HepG2 (cell line): ENCODE results near the gene CLEC16A. TPM values are rescaled to one million over a fixed set of nuclear protein-coding genes. Genes with fewer than 3 reads are reported as not detected.

Experiments
- ARNT ChIP-seq: fragments of 450-650 bp; IDR thresholded peaks from 2 replicates; pipeline ENCODE4 v1.6.1; 2017
- ATM ChIP-seq: fragments of 450-650 bp; IDR thresholded peaks from 2 replicates; pipeline ENCODE4 v1.7.1; 2017; ENCODE audit warnings: mild to moderate bottlenecking, borderline replicate concordance
- FOXM1 ChIP-seq: sonication (generic); formaldehyde crosslinking; IDR thresholded peaks from 2 replicates; pipeline ENCODE4 v1.5.0; 2020; ENCODE audit warnings: missing genetic modification reagents
- HNRNPL ChIP-seq: fragments of 200-400 bp; formaldehyde crosslinking; IDR thresholded peaks from 2 replicates; pipeline ENCODE4 v1.6.1; 2017; ENCODE audit warnings: mild to moderate bottlenecking, low read depth, low read length
- HOXD1 ChIP-seq: sonication (generic); formaldehyde crosslinking; IDR thresholded peaks from 2 replicates; pipeline ENCODE4 v1.5.0; 2020; ENCODE audit warnings: missing genetic modification reagents
- KLF12 ChIP-seq: sonication (generic); formaldehyde crosslinking; IDR thresholded peaks from 2 replicates; pipeline ENCODE4 v1.4.0; 2020; ENCODE audit warnings: missing genetic modification reagents, borderline replicate concordance
- MEIS1 ChIP-seq: sonication (generic); formaldehyde crosslinking; IDR thresholded peaks from 2 replicates; pipeline ENCODE4 v1.9.0; 2021; ENCODE audit warnings: mild to moderate bottlenecking, missing genetic modification reagents, moderate library complexity, borderline replicate concordance
- MTF1 ChIP-seq: sonication (generic); formaldehyde crosslinking; IDR thresholded peaks from 2 replicates; pipeline ENCODE4 v1.5.0; 2020; ENCODE audit warnings: missing genetic modification reagents
- PRDM15 ChIP-seq: sonication (generic); formaldehyde crosslinking; IDR thresholded peaks from 2 replicates; pipeline ENCODE4 v1.4.0; 2020; ENCODE audit warnings: missing genetic modification reagents
- SMAD9 ChIP-seq: sonication (generic); formaldehyde crosslinking; IDR thresholded peaks from 2 replicates; pipeline ENCODE4 v1.5.1; 2020; ENCODE audit warnings: mild to moderate bottlenecking, missing genetic modification reagents
- SMC3 ChIP-seq: IDR thresholded peaks from 2 replicates; pipeline ENCODE4 v1.6.1; 2011; ENCODE audit warnings: low read length, improper control_type of control experiment
- SP1 ChIP-seq, 2 experiments: fragments of 450-650 bp in 1 of 2; sonication (generic) in 1 of 2; formaldehyde crosslinking in 1 of 2; IDR thresholded peaks; 2 replicates each; pipeline versions ENCODE4 v1.4.0 to v1.6.1; 2016 to 2020; ENCODE audit warnings: missing genetic modification reagents in 1 of 2
- TRIM24 ChIP-seq: sonication (generic); formaldehyde crosslinking; IDR thresholded peaks from 2 replicates; pipeline ENCODE4 v1.8.0; 2022; ENCODE audit warnings: mild to moderate bottlenecking, missing genetic modification reagents
- YEATS2 ChIP-seq: sonication (generic); formaldehyde crosslinking; IDR thresholded peaks from 2 replicates; pipeline ENCODE4 v1.4.0; 2020; ENCODE audit warnings: missing genetic modification reagents, borderline replicate concordance
- ZBTB21 ChIP-seq: sonication (generic); formaldehyde crosslinking; IDR thresholded peaks from 2 replicates; pipeline ENCODE4 v1.4.0; 2020; ENCODE audit warnings: missing genetic modification reagents
- ZMAT3 ChIP-seq: sonication (generic); formaldehyde crosslinking; conservative IDR thresholded peaks from 2 replicates; pipeline ENCODE4 v1.7.0; 2021; ENCODE audit warnings: missing genetic modification reagents
- ZNF337 ChIP-seq: sonication (generic); formaldehyde crosslinking; IDR thresholded peaks from 2 replicates; pipeline ENCODE4 v1.5.1; 2020; ENCODE audit warnings: missing genetic modification reagents, low read depth, mild to moderate bottlenecking, borderline replicate concordance
- ZNF547 ChIP-seq: sonication (generic); formaldehyde crosslinking; IDR thresholded peaks from 2 replicates; pipeline ENCODE4 v1.5.1; 2020; ENCODE audit warnings: mild to moderate bottlenecking, missing genetic modification reagents
- ZNF569 ChIP-seq: sonication (generic); formaldehyde crosslinking; IDR thresholded peaks from 2 replicates; pipeline ENCODE4 v1.5.0; 2020; ENCODE audit warnings: mild to moderate bottlenecking, missing genetic modification reagents, moderate library complexity, borderline replicate concordance
- ZNF619 ChIP-seq: sonication (generic); formaldehyde crosslinking; IDR thresholded peaks from 2 replicates; pipeline ENCODE4 v1.4.0; 2020; ENCODE audit warnings: mild to moderate bottlenecking, missing genetic modification reagents
- ZNF740 ChIP-seq: sonication (generic); formaldehyde crosslinking; IDR thresholded peaks from 2 replicates; pipeline ENCODE4 v1.4.0; 2020; ENCODE audit warnings: missing genetic modification reagents
- ZNF75D ChIP-seq: sonication (generic); formaldehyde crosslinking; IDR thresholded peaks from 2 replicates; pipeline ENCODE4 v1.8.1; 2023; ENCODE audit warnings: missing genetic modification reagents, mild to moderate bottlenecking, borderline replicate concordance
- ZNF781 ChIP-seq: sonication (generic); formaldehyde crosslinking; IDR thresholded peaks from 2 replicates; pipeline ENCODE4 v1.5.1; 2020; ENCODE audit warnings: borderline replicate concordance, mild to moderate bottlenecking, missing genetic modification reagents; ENCODE audit errors: not compliant biosample characterization
- ZXDC ChIP-seq: sonication (generic); formaldehyde crosslinking; IDR thresholded peaks from 2 replicates; pipeline ENCODE4 v1.5.0; 2020; ENCODE audit warnings: mild to moderate bottlenecking, missing genetic modification reagents
- polyA plus RNA-seq, 8 experiments: library from polyadenylated mRNA; depleted of rRNA in 3 of 8; stranded (reverse) in 7 of 8; unstranded in 1 of 8; fragments of >200 nt; fragmentation: Illumina TruSeq in 4 of 8; extraction: Trizol in 4 of 8; gene quantifications; 2 replicates each; pipeline versions ENCODE4 v1.2.1 to v1.2.3, GENCODE V29; 2011 to 2016; ENCODE audit warnings: low read depth in 4 of 8, missing spikeins in 1 of 8, mixed read lengths in 1 of 8; ENCODE audit not compliant: insufficient read depth in 1 of 8
- total RNA-seq, 5 experiments: library from RNA; depleted of rRNA; stranded (reverse); fragments of >200 nt; fragmentation: Illumina TruSeq; extraction: Trizol; gene quantifications; 2 replicates each; pipeline ENCODE4 v1.2.3, GENCODE V29; 2016; ENCODE audit warnings: low read depth in 1 of 5

Gene CLEC16A
- total and polyA plus RNA-seq, 2 of the 13 experiments (the other 11 are each of a cell fraction or from before 2014, with no cell fraction given), result 8.5 to 10.3 TPM

- TF ChIP-seq ZXDC (CRISPR knock-in tag) (no peak), ATM (no peak), HNRNPL (no peak), MEIS1 (no peak), ZNF547 (CRISPR knock-in tag) (peak; percentile 79; the same call in 1 of the 2 replicates), SMC3 (no peak), HOXD1 (CRISPR knock-in tag) (peak; percentile 84; the same call in 1 of the 2 replicates), TRIM24 (CRISPR knock-in tag) (0 out of 2 replicates have a peak, but pooled peaks have one; percentile 4), ARNT (no peak), ZNF75D (CRISPR knock-in tag) (peak; percentile 93; the same call in 1 of the 2 replicates), ZBTB21 (peak; percentile 46; the same call in 1 of the 2 replicates), ZNF619 (CRISPR knock-in tag) (0 out of 2 replicates have a peak, but pooled peaks have one; percentile 66), SMAD9 (CRISPR knock-in tag) (no peak), FOXM1 (peak; percentile 92; the same call in 1 of the 2 replicates), SP1 (IDR thresholded peaks at IDR 0.05) (no peak), SP1 (CRISPR knock-in tag; IDR thresholded peaks at IDR 0.05) (no peak), ZNF569 (no peak), ZNF740 (CRISPR knock-in tag) (no peak), ZNF781 (CRISPR knock-in tag) (peak; percentile 82), KLF12 (CRISPR knock-in tag) (no peak), YEATS2 (CRISPR knock-in tag) (peak; percentile 70; the same call in 1 of the 2 replicates), ZNF337 (CRISPR knock-in tag) (no peak; the same call in 1 of the 2 replicates), MTF1 (CRISPR knock-in tag) (peak; percentile 77; the same call in 1 of the 2 replicates), PRDM15 (CRISPR knock-in tag) (no peak), ZMAT3 (CRISPR knock-in tag) (peak; percentile 97)
Observed at GRCh38 chr16:10895053-10895946, 49.1 kb upstream of the CLEC16A start (continued).
